ENCODE measurements around the gene PLA2G15.
A peak's percentile ranks its signal among the peaks of the same experiment; 100 is the strongest.

PLA2G15 gene

GRCh38 chr16:68255712-68256111 lies 10.5 kb downstream of the PLA2G15 start:
- DNase-seq: no peak

- DNase-seq: no peak
Measured at GRCh38 chr16:68257251-68257905, 12.2 kb downstream of the PLA2G15 start.

GRCh38 chr16:68257906-68258800 lies 13.0 kb downstream of the PLA2G15 start:
- peak in 1 of 2 experiments; percentile 13 for DNase-seq

GRCh38 chr16:68259007-68259825 lies 14.0 kb downstream of the PLA2G15 start:
- no peak for DNase-seq

GRCh38 chr16:68263559-68264127 lies 18.5 kb downstream of the PLA2G15 start:
- no peak for DNase-seq

- DNase-seq: peak; percentile 32 to 77
Measured at GRCh38 chr16:68264128-68265077, 19.2 kb downstream of the PLA2G15 start, which contains the start of gene SLC7A6. Gene SLC7A6, plus strand, starts transcription at chr16:68264526. Its CDS starts 10,201 bp downstream, at chr16:68274727.

- peak; percentile 43 to 60 for DNase-seq
Measured at GRCh38 chr16:68265078-68265920, 20.1 kb downstream of the PLA2G15 start.

- DNase-seq: no peak
Measured at GRCh38 chr16:68267612-68268405, 22.6 kb downstream of the PLA2G15 start.

- no peak for DNase-seq
Measured at GRCh38 chr16:68269793-68270192, 24.6 kb downstream of the PLA2G15 start.

- DNase-seq: no peak
Measured at GRCh38 chr16:68270353-68270752, 25.2 kb downstream of the PLA2G15 start.

GRCh38 chr16:68272507-68273209 lies 27.5 kb downstream of the PLA2G15 start:
- no peak for DNase-seq

GRCh38 chr16:68273459-68273858 lies 28.3 kb downstream of the PLA2G15 start:
- no peak for DNase-seq

- no peak for DNase-seq
Measured at GRCh38 chr16:68273896-68274295, 28.7 kb downstream of the PLA2G15 start.

- no peak for DNase-seq
Measured at GRCh38 chr16:68274441-68274840, 29.3 kb downstream of the PLA2G15 start.

- DNase-seq: no peak
Measured at GRCh38 chr16:68275611-68276191, 30.5 kb downstream of the PLA2G15 start.

GRCh38 chr16:68276223-68276622 lies 31.1 kb downstream of the PLA2G15 start:
- DNase-seq: no peak

- DNase-seq: no peak
Measured at GRCh38 chr16:68279726-68280558, 34.8 kb downstream of the PLA2G15 start.

All from SW 1271 (cell line).